GM12878 (cell line): ENCODE data around the gene PRMT1. TPM values are rescaled to one million over a fixed set of nuclear protein-coding genes. Genes with fewer than 3 reads are reported as not detected.

Experiments
- FOXM1 ChIP-seq: IDR thresholded peaks from 2 replicates; pipeline ENCODE4 v1.6.1; 2012; ENCODE audit warnings: low read depth, mild to moderate bottlenecking, inconsistent platforms, low read length, moderate library complexity
- NFXL1 ChIP-seq: fragments of 450-650 bp; IDR thresholded peaks from 2 replicates; pipeline ENCODE4 v1.6.1; 2017; ENCODE audit warnings: antibody characterized with exemption, mild to moderate bottlenecking, borderline replicate concordance
- NR2C2 ChIP-seq: IDR thresholded peaks from 2 replicates; pipeline ENCODE4 v1.6.1; 2011; ENCODE audit warnings: borderline replicate concordance, low read depth; ENCODE audit not compliant: control insufficient read depth, insufficient read length
- POLR2AphosphoS2 ChIP-seq: IDR thresholded peaks from 2 replicates; pipeline ENCODE4 v1.6.1; 2011; ENCODE audit warnings: low read depth, mild to moderate bottlenecking, low read length, improper control_type of control experiment, moderate library complexity
- SIN3A ChIP-seq: IDR thresholded peaks from 2 replicates; pipeline ENCODE4 v1.6.1; 2012; ENCODE audit warnings: low read depth, low read length, improper control_type of control experiment
- SREBF2 ChIP-seq: IDR thresholded peaks from 2 replicates; pipeline ENCODE4 v1.6.1; 2012; ENCODE audit warnings: mild to moderate bottlenecking, low read length
- TARDBP ChIP-seq: IDR thresholded peaks from 2 replicates; pipeline ENCODE4 v1.6.1; 2016; ENCODE audit warnings: borderline replicate concordance
- ZNF274 ChIP-seq: IDR thresholded peaks from one replicate; pipeline ENCODE4 v1.8.0; 2011; ENCODE audit not compliant: insufficient read length, insufficient read depth
- polyA plus RNA-seq, 11 experiments: library from polyadenylated mRNA; depleted of rRNA in 4 of 11; unstranded in 6 of 11; stranded (reverse) in 5 of 11; fragments of >200 nt; fragmentation: Nextera tagmentation in 4 of 11; fragmentation: Illumina TruSeq in 1 of 11; extraction: Ambion mirVana in 4 of 11; extraction: Trizol in 1 of 11; gene quantifications; 1 replicate in 1 of 11; 2 replicates in 10 of 11; pipeline versions ENCODE4 v1.2.1 to v1.2.3, GENCODE V29; 2011 to 2016; ENCODE audit warnings: inconsistent platforms in 2 of 11, missing spikeins in 2 of 11, low read depth in 1 of 11
- total RNA-seq, 4 experiments: library from RNA; depleted of rRNA in 3 of 4; stranded (reverse); fragments of >200 nt in 3 of 4; fragmentation: Illumina TruSeq in 1 of 4; extraction: Trizol in 1 of 4; gene quantifications; 2 replicates each; pipeline versions ENCODE4 v1.2.1 to v1.2.3, GENCODE V29; 2013 to 2021
- TF ChIP-seq, protein P1 (sequence below): fragments of 450-650 bp; IDR thresholded peaks from 2 replicates; pipeline ENCODE4 v1.6.1; 2017; ENCODE audit warnings: borderline replicate concordance
- TF ChIP-seq, protein P2 (sequence below): fragments of 450-650 bp; formaldehyde crosslinking; IDR thresholded peaks from 2 replicates; pipeline ENCODE4 v1.4.0; 2022; ENCODE audit warnings: mild to moderate bottlenecking, moderate library complexity
- TF ChIP-seq, protein P3 (sequence below): IDR thresholded peaks from 2 replicates; pipeline ENCODE4 v1.6.1; 2011; ENCODE audit warnings: low read depth, mild to moderate bottlenecking, low read length, moderate library complexity, borderline replicate concordance; ENCODE audit errors: extremely low read depth
- TF ChIP-seq, protein P4 (sequence below): fragments of 450-650 bp; IDR thresholded peaks from 2 replicates; pipeline ENCODE4 v1.6.1; 2014; ENCODE audit warnings: mild to moderate bottlenecking

The PRMT1 gene
- total and polyA plus RNA-seq, 10 of the 15 experiments (the other 5 are each of a cell fraction or from before 2014, with no cell fraction given): 19.9 to 667 (median 444) TPM

DNA sequence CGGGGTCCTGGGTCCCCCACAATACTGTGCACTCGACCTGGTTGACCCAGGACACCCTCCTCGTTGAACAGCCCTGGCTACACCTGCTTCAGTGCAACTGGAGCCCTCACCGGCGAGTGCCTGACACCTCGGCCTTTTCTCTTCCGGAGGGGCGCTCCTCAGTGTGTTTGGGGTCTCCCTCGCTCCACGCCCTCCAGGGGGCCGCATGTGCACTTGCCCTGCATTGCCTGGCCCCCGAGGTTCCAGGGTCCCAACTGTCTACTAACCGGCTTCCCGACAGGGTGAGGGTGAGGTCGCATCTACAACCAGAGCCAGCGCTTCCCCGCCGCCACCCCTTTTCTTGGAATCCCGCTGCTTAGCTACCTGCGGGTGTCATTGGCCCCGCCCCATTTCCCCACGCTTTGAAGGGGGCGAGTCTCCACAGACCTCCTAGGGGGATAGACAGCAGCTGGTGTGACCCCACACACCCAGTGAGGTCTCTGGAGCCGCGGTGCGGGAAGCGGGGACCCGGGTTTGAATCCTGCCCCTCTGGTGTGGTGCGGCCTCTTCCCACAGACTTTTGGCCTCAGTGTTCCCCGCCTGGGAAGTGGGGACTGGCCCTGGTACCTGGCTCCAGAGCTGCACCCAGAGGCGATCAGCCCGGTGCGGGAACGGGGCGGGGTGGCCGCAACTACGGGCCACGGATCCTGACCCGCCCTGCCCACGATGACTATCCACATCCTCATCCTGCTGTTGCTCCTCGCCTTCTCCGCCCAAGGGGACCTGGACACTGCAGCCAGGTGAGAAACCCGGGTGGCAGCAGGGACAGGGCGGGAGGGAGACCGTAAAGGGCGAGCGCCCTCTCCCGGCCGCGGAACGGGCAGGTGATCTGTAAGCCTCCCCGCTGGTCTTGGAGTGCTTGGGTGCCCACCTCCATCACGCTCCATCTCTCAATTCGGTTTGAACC is 12.3 kb downstream of the PRMT1 start, which contains the start of gene ADM5 (continued):
- TF ChIP-seq POLR2AphosphoS2 (peak; percentile 29; the same call in 1 of the 2 replicates), TARDBP (no peak), SIN3A (no peak), SREBF2 (no peak), FOXM1 (0 out of 2 replicates have a peak, but pooled peaks have one; percentile 3), NR2C2 (no peak), NFXL1 (no peak), ZNF274 (no peak)
- TF ChIP-seq, protein P1, sequence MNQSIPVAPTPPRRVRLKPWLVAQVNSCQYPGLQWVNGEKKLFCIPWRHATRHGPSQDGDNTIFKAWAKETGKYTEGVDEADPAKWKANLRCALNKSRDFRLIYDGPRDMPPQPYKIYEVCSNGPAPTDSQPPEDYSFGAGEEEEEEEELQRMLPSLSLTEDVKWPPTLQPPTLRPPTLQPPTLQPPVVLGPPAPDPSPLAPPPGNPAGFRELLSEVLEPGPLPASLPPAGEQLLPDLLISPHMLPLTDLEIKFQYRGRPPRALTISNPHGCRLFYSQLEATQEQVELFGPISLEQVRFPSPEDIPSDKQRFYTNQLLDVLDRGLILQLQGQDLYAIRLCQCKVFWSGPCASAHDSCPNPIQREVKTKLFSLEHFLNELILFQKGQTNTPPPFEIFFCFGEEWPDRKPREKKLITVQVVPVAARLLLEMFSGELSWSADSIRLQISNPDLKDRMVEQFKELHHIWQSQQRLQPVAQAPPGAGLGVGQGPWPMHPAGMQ: no peak
- TF ChIP-seq, protein P2, sequence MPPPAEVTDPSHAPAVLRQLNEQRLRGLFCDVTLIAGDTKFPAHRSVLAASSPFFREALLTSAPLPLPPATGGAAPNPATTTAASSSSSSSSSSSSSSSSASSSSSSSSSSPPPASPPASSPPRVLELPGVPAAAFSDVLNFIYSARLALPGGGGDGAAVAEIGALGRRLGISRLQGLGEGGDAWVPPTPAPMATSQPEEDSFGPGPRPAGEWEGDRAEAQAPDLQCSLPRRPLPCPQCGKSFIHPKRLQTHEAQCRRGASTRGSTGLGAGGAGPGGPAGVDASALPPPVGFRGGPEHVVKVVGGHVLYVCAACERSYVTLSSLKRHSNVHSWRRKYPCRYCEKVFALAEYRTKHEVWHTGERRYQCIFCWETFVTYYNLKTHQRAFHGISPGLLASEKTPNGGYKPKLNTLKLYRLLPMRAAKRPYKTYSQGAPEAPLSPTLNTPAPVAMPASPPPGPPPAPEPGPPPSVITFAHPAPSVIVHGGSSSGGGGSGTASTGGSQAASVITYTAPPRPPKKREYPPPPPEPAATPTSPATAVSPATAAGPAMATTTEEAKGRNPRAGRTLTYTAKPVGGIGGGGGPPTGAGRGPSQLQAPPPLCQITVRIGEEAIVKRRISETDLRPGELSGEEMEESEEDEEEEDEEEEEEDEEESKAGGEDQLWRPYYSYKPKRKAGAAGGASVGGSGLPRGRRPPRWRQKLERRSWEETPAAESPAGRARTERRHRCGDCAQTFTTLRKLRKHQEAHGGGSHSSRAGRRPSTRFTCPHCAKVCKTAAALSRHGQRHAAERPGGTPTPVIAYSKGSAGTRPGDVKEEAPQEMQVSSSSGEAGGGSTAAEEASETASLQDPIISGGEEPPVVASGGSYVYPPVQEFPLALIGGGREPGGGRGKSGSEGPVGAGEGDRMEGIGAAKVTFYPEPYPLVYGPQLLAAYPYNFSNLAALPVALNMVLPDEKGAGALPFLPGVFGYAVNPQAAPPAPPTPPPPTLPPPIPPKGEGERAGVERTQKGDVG (CRISPR knock-in tag): no peak
- TF ChIP-seq, protein P3, sequence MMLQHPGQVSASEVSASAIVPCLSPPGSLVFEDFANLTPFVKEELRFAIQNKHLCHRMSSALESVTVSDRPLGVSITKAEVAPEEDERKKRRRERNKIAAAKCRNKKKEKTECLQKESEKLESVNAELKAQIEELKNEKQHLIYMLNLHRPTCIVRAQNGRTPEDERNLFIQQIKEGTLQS: no peak
- TF ChIP-seq, protein P4, sequence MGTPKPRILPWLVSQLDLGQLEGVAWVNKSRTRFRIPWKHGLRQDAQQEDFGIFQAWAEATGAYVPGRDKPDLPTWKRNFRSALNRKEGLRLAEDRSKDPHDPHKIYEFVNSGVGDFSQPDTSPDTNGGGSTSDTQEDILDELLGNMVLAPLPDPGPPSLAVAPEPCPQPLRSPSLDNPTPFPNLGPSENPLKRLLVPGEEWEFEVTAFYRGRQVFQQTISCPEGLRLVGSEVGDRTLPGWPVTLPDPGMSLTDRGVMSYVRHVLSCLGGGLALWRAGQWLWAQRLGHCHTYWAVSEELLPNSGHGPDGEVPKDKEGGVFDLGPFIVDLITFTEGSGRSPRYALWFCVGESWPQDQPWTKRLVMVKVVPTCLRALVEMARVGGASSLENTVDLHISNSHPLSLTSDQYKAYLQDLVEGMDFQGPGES: no peak
